ENCODE data around the gene LCN10.

- TF ChIP-seq EZH2 (IDR thresholded peaks at IDR 0.05; ENCODE audit: borderline replicate concordance, low read depth, low read length, severe bottlenecking) (no peak), CTCF (IDR thresholded peaks at IDR 0.05; ENCODE audit: borderline replicate concordance, extremely low read depth, low read length, poor library complexity, severe bottlenecking) (no peak)
Measured at GRCh38 chr9:136744773-136745172, 2.0 kb upstream of the LCN10 start.

Data from DND-41 (cell line).